Caco-2 (cell line): Measurements from ENCODE around the gene C16orf96. TPM values are rescaled to one million over a fixed set of nuclear protein-coding genes. Genes with fewer than 3 reads are reported as not detected.

ENCODE experiments used
- BruUV-seq: library from RNA; stranded (reverse); fragments of 400-500 nt; replicated peaks from 2 replicates; lab custom pipeline; 2021; lab: Mats Ljungman, UMichigan
- CTCF ChIA-PET: fragments of 300-600 bp; sonication (Branson Sonifier 250); formaldehyde crosslinking; loops from one replicate; lab custom pipeline; 2022; ENCODE audit warnings: antibody characterized with exemption; lab: Charles Lee
- POLR2A ChIA-PET: fragments of 300-600 bp; sonication (Branson Sonifier 250); formaldehyde crosslinking; loops from one replicate; lab custom pipeline; 2022; ENCODE audit warnings: antibody characterized with exemption; lab: Charles Lee
- DNase-seq, 2 experiments: peaks; one replicate each; pipeline versions ENCODE4 v3.0.0 to v3.0.0-alpha.2; 2020 to 2022
- H3K27me3 ChIP-seq: replicated peaks from 2 replicates; pipeline ENCODE4 v1.6.0; 2011; ENCODE audit warnings: low read length; ENCODE audit not compliant: control insufficient read depth, insufficient read depth
- H3K36me3 ChIP-seq: 2 replicates; pipeline ENCODE4 v1.5.1; 2011; ENCODE audit warnings: low read length; ENCODE audit not compliant: control insufficient read depth, insufficient read depth
- H3K4me1 ChIP-seq: fragments of 250-450 bp; sonication (Bioruptor Pico); 2 replicates; pipeline ENCODE4 v1.5.1; 2020; ENCODE audit warnings: mild to moderate bottlenecking
- H3K4me3 ChIP-seq: 2 replicates; pipeline ENCODE4 v1.5.1; 2011; ENCODE audit warnings: low read depth, mild to moderate bottlenecking, control low read depth, low read length
- H3K9me3 ChIP-seq: fragments of 250-450 bp; sonication (Bioruptor Pico); 2 replicates; pipeline ENCODE4 v1.5.1; 2020; ENCODE audit warnings: mild to moderate bottlenecking, moderate library complexity
- H3K27ac Mint-ChIP-seq: one replicate; pipeline ENCODE4 v1.8.0; 2022; ENCODE audit warnings: mixed read lengths; ENCODE audit not compliant: unreplicated experiment
- H3K27me3 Mint-ChIP-seq: one replicate; pipeline ENCODE4 v1.8.0; 2022; ENCODE audit warnings: mixed read lengths; ENCODE audit not compliant: insufficient read depth, unreplicated experiment
- H3K36me3 Mint-ChIP-seq: one replicate; pipeline ENCODE4 v1.8.0; 2022; ENCODE audit warnings: mild to moderate bottlenecking, mixed read lengths; ENCODE audit not compliant: insufficient read depth, unreplicated experiment
- H3K4me1 Mint-ChIP-seq: one replicate; pipeline ENCODE4 v1.8.0; 2022; ENCODE audit warnings: low read depth, mixed read lengths; ENCODE audit not compliant: unreplicated experiment
- H3K4me3 Mint-ChIP-seq: one replicate; pipeline ENCODE4 v1.8.0; 2022; ENCODE audit warnings: mild to moderate bottlenecking, moderate library complexity, mixed read lengths; ENCODE audit not compliant: unreplicated experiment
- H3K9me3 Mint-ChIP-seq: one replicate; pipeline ENCODE4 v1.8.0; 2022; ENCODE audit warnings: mixed read lengths; ENCODE audit not compliant: unreplicated experiment
- CTCF ChIP-seq, 2 experiments: fragments of 200-600 bp in 1 of 2; IDR thresholded peaks; 1 replicate in 1 of 2; 2 replicates in 1 of 2; pipeline versions ENCODE4 v1.5.1 to v1.8.0; 2011 to 2022; ENCODE audit warnings: antibody characterized with exemption in 1 of 2, control low read depth in 1 of 2, inconsistent platforms in 1 of 2, low read depth in 1 of 2, low read length in 1 of 2, mild to moderate bottlenecking in 1 of 2, moderate library complexity in 1 of 2; ENCODE audit not compliant: insufficient read depth in 1 of 2, severe bottlenecking in 1 of 2, unreplicated experiment in 1 of 2
- intact Hi-C: fragments of 100-400 bp; cut with micrococcal nuclease; formaldehyde crosslinking; loops from one replicate; pipeline ENCODE4 v1.10.0; 2022; ENCODE audit not compliant: unreplicated experiment
- total RNA-seq: library from RNA; stranded (reverse); gene quantifications from 2 replicates; pipeline ENCODE4 v1.2.3, GENCODE V29; 2022

Gene C16orf96
- total RNA-seq, 1 experiment from 2014 or later = 0.11 TPM

GRCh38 chr16:4601036-4601863 lies 45.1 kb downstream of the C16orf96 start:
- POLR2A ChIA-PET = no interaction called here
- Mint-ChIP-seq H3K27me3 (peaks cover 3% of the 10 kb centered on the region), H3K36me3 (peaks cover 2% of the 10 kb centered on the region), H3K9me3 (no peaks in the 10 kb centered on the region), H3K4me3 (no peak overlapping the region), H3K27ac (no peak overlapping the region), H3K4me1 (no peaks in the 10 kb centered on the region)
- BruUV-seq = no TSS peak
- H3K9me3 ChIP-seq = no peaks in the 10 kb centered on the region
- no peaks in the 10 kb centered on the region for H3K27me3 ChIP-seq
- H3K36me3 ChIP-seq = no peaks in the 10 kb centered on the region
- DNase-seq = no peak
- H3K4me3 ChIP-seq = no peak overlapping the region
- no peak for TF ChIP-seq CTCF (IDR thresholded peaks at IDR 0.05; ENCODE audit: insufficient read depth in 1 of 2, low read depth in 1 of 2, low read length in 1 of 2, severe bottlenecking in 1 of 2, unreplicated experiment in 1 of 2)
- CTCF ChIA-PET = no interaction called here
- H3K4me1 ChIP-seq = no peaks in the 10 kb centered on the region
- intact Hi-C loops = no loop called here

- Histone ChIP-seq H3K4me3 (no peak overlapping the region), H3K9me3 (no peaks in the 10 kb centered on the region), H3K36me3 (no peaks in the 10 kb centered on the region), H3K4me1 (no peaks in the 10 kb centered on the region), H3K27me3 (no peaks in the 10 kb centered on the region)
- no peaks in the 10 kb centered on the region for H3K9me3 Mint-ChIP-seq
- CTCF ChIA-PET = no interaction called here
- no peak overlapping the region for H3K27ac Mint-ChIP-seq
- no peaks in the 10 kb centered on the region for H3K4me1 Mint-ChIP-seq
- H3K36me3 Mint-ChIP-seq = peaks cover 7% of the 10 kb centered on the region
- peaks cover 3% of the 10 kb centered on the region for H3K27me3 Mint-ChIP-seq
- BruUV-seq = no TSS peak
- intact Hi-C loops = no loop called here
- no peak for DNase-seq
- no peak overlapping the region for H3K4me3 Mint-ChIP-seq
- no peak for TF ChIP-seq CTCF (IDR thresholded peaks at IDR 0.05; ENCODE audit: insufficient read depth in 1 of 2, low read depth in 1 of 2, low read length in 1 of 2, severe bottlenecking in 1 of 2, unreplicated experiment in 1 of 2)
- POLR2A ChIA-PET = no interaction called here
Observed at GRCh38 chr16:4601864-4602186, 45.7 kb downstream of the C16orf96 start.

DNA sequence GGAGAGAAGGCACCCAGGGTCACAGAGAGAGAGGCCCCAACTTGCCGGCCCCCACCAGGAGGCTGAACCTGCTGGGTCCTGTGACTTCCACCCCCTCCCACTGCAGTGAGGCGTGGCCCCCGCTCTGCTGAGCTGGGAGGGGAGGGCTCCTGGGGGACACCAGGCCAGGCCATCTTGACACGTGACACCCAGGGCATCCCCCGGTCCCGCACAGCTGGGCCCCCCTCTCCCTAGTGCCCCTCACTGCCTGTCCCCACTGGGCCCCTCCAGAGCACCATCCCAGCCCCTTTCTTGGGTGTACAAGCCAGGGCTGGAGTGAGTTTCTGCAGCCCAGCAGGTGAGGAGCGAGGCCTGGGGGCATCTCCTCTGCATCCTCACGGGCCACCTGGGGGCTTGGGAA lies 46.2 kb downstream of the C16orf96 start:
- Mint-ChIP-seq H3K36me3 (peaks cover 12% of the 10 kb centered on the region), H3K27me3 (peaks cover 3% of the 10 kb centered on the region), H3K4me3 (no peak overlapping the region), H3K27ac (no peak overlapping the region), H3K9me3 (no peaks in the 10 kb centered on the region), H3K4me1 (no peaks in the 10 kb centered on the region)
- ChIA-PET POLR2A (no interaction called here), CTCF (interaction anchor here (0.6 kb wide), 1 partner anchor 14 kb away, joined by 6 read pairs; no protein-coding TSS in a partner anchor)
- Histone ChIP-seq H3K4me3 (no peak overlapping the region), H3K27me3 (no peaks in the 10 kb centered on the region), H3K9me3 (no peaks in the 10 kb centered on the region), H3K4me1 (no peaks in the 10 kb centered on the region), H3K36me3 (no peaks in the 10 kb centered on the region)
- intact Hi-C loops = no loop called here
- no peak for DNase-seq
- TF ChIP-seq CTCF (IDR thresholded peaks at IDR 0.05; ENCODE audit: insufficient read depth in 1 of 2, low read depth in 1 of 2, low read length in 1 of 2, severe bottlenecking in 1 of 2, unreplicated experiment in 1 of 2) = no peak
- no TSS peak for BruUV-seq
